Measurements from ENCODE around the gene USP6NL.

- TF ChIP-seq CTCF (IDR thresholded peaks at IDR 0.05) (no peak), POLR2AphosphoS5 (IDR thresholded peaks at IDR 0.05) (no peak), POLR2A (IDR thresholded peaks at IDR 0.05) (no peak)
Measured at GRCh38 chr10:11442001-11442773, 169.3 kb downstream of the USP6NL start.

All from sigmoid colon (tissue), 4 donors.